Measurements from ENCODE around the gene TICRR.

The TICRR gene

DNA sequence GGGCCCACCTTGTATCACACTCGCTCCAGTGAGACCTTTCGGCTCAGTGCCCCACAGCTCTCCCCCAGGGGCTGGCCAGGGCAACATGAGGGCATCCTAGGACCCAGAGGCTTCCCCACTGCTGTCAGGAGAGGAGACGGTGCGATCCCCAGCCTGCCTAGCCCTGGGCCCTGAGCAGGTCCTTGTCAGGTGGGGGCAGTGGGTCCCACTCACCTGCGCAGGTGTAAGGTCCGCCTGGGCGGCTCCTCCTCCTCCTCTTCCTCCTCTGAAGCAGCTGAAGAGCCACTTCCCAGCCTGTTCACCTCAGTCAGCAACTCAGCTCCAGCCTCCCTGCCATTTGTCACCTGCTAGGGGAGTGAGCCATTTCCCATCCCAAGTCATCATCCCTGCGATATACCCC lies 70.4 kb downstream of the TICRR start:
- Histone ChIP-seq H3K27ac (ENCODE audit: low read length, poor library complexity, severe bottlenecking) (no peak overlapping the region), H3K14ac (ENCODE audit: low read length in 2 of 2) (no peak overlapping the region), H3K18ac (ENCODE audit: low read depth in 1 of 2, low read length in 2 of 2) (no peak overlapping the region), H2BK15ac (ENCODE audit: low read depth, poor library complexity, severe bottlenecking) (no peak overlapping the region), H2BK12ac (ENCODE audit: low read length in 2 of 2) (no peak overlapping the region), H3K4me3 (ENCODE audit: insufficient read depth in 1 of 2, low read depth in 1 of 2, low read length in 2 of 2) (no peak overlapping the region), H3K9me3 (ENCODE audit: control insufficient read depth, low read length) (no peaks in the 10 kb centered on the region), H4K8ac (ENCODE audit: low read length) (no peak overlapping the region), H3K79me1 (replicated peaks; ENCODE audit: low read length, poor library complexity, severe bottlenecking) (peaks cover 13% of the 10 kb centered on the region), H2BK5ac (ENCODE audit: low read depth, low read length, poor library complexity, severe bottlenecking) (no peak overlapping the region), H3K4me2 (ENCODE audit: low read length, poor library complexity, severe bottlenecking) (no peak overlapping the region), H3K27me3 (ENCODE audit: control insufficient read depth in 1 of 2, insufficient read depth in 1 of 2, low read length in 2 of 2) (no peaks in the 10 kb centered on the region), H3K23ac (ENCODE audit: low read length in 2 of 2) (no peak overlapping the region), H2AFZ (ENCODE audit: low read depth, low read length) (no peak overlapping the region), H3K4ac (ENCODE audit: low read depth in 1 of 2, low read length in 2 of 2) (no peak overlapping the region), H2AK5ac (ENCODE audit: low read length, severe bottlenecking) (no peak overlapping the region), H2BK120ac (ENCODE audit: low read depth, low read length) (no peak overlapping the region), H3K36me3 (ENCODE audit: control insufficient read depth in 1 of 2, insufficient read depth in 2 of 2, low read depth in 1 of 2, low read length in 2 of 2) (peaks cover 62 to 70% of the 10 kb centered on the region in 2 experiments), H3K9ac (ENCODE audit: low read length) (no peak overlapping the region), H3K4me1 (ENCODE audit: control insufficient read depth, insufficient read depth, low read depth, low read length) (peaks cover 4% of the 10 kb centered on the region), H4K91ac (ENCODE audit: low read length) (no peak overlapping the region)
- WGBS = 98% methylated on average over 8 of the region's 8 CpGs
- DNase-seq = no peak

DNA sequence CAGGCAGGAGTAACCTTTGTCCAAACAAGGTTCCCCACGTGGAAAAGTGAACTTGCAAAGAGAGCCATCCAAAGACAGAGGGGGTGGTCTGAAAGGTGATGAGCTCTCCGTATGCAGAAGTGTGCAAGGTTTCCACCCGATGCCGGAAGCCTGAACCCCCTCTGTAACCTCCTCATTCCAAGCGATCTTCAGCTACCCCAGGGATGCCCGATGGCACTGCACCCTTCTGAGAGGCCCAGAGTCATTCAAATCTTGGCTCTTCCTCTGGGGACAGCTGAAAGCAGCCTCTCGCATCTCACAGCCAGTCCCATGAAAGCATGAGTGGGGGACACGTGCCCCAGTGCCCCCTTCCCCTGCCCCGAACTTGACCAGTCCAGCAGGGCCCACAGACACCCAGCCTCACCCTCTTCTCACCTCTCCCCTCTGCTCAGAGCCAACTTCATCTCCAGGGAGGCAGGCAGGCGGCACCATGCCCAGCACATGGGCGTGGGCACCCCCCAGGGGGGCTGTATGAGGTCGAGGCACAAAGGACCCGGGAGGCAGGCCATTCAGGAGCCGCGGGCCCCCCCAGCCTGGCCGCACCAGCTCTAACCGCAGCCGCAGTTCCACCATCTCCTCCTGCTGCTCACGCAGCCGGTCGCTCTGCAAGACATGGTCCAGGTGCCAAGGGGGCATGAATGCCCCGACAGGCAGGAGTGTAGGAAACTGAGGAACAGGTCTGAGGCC lies 71.3 kb downstream of the TICRR start:
- DNase-seq = no peak
- no peak overlapping the region for H3K4me3 ChIP-seq (ENCODE audit: insufficient read depth in 1 of 2, low read depth in 1 of 2, low read length in 2 of 2)
- no peaks in the 10 kb centered on the region for H3K27me3 ChIP-seq (ENCODE audit: control insufficient read depth in 1 of 2, insufficient read depth in 1 of 2, low read length in 2 of 2)
- 92% methylated on average over 22 of the region's 22 CpGs for WGBS
- H2AFZ ChIP-seq (ENCODE audit: low read depth, low read length) = no peak overlapping the region
- H2BK5ac ChIP-seq (ENCODE audit: low read depth, low read length, poor library complexity, severe bottlenecking) = no peak overlapping the region
- H4K8ac ChIP-seq (ENCODE audit: low read length) = no peak overlapping the region
- H3K23ac ChIP-seq (ENCODE audit: low read length in 2 of 2) = no peak overlapping the region
- H3K18ac ChIP-seq (ENCODE audit: low read depth in 1 of 2, low read length in 2 of 2) = no peak overlapping the region
- H3K4me1 ChIP-seq (ENCODE audit: control insufficient read depth, insufficient read depth, low read depth, low read length) = peaks cover 4% of the 10 kb centered on the region
- H3K9ac ChIP-seq (ENCODE audit: low read length) = peak overlapping the region; percentile 18
- H3K9me3 ChIP-seq (ENCODE audit: control insufficient read depth, low read length) = no peaks in the 10 kb centered on the region
- peaks cover 13% of the 10 kb centered on the region for H3K79me1 ChIP-seq (replicated peaks; ENCODE audit: low read length, poor library complexity, severe bottlenecking)
- no peak overlapping the region for H3K4ac ChIP-seq (ENCODE audit: low read depth in 1 of 2, low read length in 2 of 2)
- H3K27ac ChIP-seq (ENCODE audit: low read length, poor library complexity, severe bottlenecking) = no peak overlapping the region
- H3K14ac ChIP-seq (ENCODE audit: low read length in 2 of 2) = no peak overlapping the region
- H2AK5ac ChIP-seq (ENCODE audit: low read length, severe bottlenecking) = no peak overlapping the region
- no peak overlapping the region for H4K91ac ChIP-seq (ENCODE audit: low read length)
- H3K36me3 ChIP-seq (ENCODE audit: control insufficient read depth in 1 of 2, insufficient read depth in 2 of 2, low read depth in 1 of 2, low read length in 2 of 2) = peaks cover 55 to 62% of the 10 kb centered on the region in 2 experiments
- H2BK120ac ChIP-seq (ENCODE audit: low read depth, low read length) = no peak overlapping the region
- H3K4me2 ChIP-seq (ENCODE audit: low read length, poor library complexity, severe bottlenecking) = no peak overlapping the region
- H2BK12ac ChIP-seq (ENCODE audit: low read length in 2 of 2) = no peak overlapping the region
- H2BK15ac ChIP-seq (ENCODE audit: low read depth, poor library complexity, severe bottlenecking) = no peak overlapping the region

DNA sequence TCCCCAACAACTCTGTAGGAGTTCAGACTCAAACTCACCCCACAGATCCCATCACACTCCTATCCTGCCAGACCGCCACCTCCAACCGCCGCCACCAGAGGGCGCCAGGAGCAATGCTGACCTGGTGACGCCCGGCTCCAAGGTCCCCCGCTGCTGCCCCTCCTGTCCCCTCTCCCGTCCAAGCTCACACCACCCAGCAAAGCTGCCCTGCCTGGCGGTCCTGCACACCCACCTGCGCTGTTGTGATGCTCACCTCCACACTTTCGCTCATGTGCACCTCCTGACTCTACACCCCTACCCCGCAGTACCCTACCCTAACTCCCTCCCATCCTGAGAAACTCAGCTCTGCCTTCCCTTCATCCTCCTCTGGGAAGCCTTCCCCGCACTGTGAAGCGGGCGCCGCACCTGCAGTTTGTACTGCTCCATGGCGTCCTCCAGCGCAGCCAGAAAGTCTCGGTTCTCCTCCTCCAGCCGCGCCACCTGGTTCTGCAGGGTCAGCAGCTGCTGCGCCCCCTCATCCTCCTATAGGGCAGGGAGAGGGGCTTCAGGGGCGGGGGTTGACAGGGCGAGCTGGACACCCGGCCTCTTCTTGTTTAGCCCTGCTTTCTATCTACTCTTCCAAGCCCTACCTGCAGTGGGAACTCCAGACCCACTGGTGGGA lies 72.1 kb downstream of the TICRR start:
- Histone ChIP-seq H2BK12ac (ENCODE audit: low read length in 2 of 2) (no peak overlapping the region), H4K8ac (ENCODE audit: low read length) (peak overlapping the region; percentile 69), H3K14ac (ENCODE audit: low read length in 2 of 2) (no peak overlapping the region), H2AK5ac (ENCODE audit: low read length, severe bottlenecking) (no peak overlapping the region), H3K27me3 (ENCODE audit: control insufficient read depth in 1 of 2, insufficient read depth in 1 of 2, low read length in 2 of 2) (no peaks in the 10 kb centered on the region), H3K4me3 (ENCODE audit: insufficient read depth in 1 of 2, low read depth in 1 of 2, low read length in 2 of 2) (no peak overlapping the region), H3K4ac (ENCODE audit: low read depth in 1 of 2, low read length in 2 of 2) (peak overlapping the region in 1 of 2 experiments; percentile 72), H3K79me1 (replicated peaks; ENCODE audit: low read length, poor library complexity, severe bottlenecking) (peaks cover 17% of the 10 kb centered on the region), H3K23ac (ENCODE audit: low read length in 2 of 2) (no peak overlapping the region), H2BK5ac (ENCODE audit: low read depth, low read length, poor library complexity, severe bottlenecking) (no peak overlapping the region), H3K18ac (ENCODE audit: low read depth in 1 of 2, low read length in 2 of 2) (no peak overlapping the region), H4K91ac (ENCODE audit: low read length) (no peak overlapping the region), H3K9ac (ENCODE audit: low read length) (peak overlapping the region; percentile 18), H3K27ac (ENCODE audit: low read length, poor library complexity, severe bottlenecking) (no peak overlapping the region), H3K9me3 (ENCODE audit: control insufficient read depth, low read length) (no peaks in the 10 kb centered on the region), H2BK15ac (ENCODE audit: low read depth, poor library complexity, severe bottlenecking) (no peak overlapping the region), H3K4me1 (ENCODE audit: control insufficient read depth, insufficient read depth, low read depth, low read length) (peaks cover 4% of the 10 kb centered on the region), H3K36me3 (ENCODE audit: control insufficient read depth in 1 of 2, insufficient read depth in 2 of 2, low read depth in 1 of 2, low read length in 2 of 2) (peaks cover 55 to 58% of the 10 kb centered on the region in 2 experiments), H2BK120ac (ENCODE audit: low read depth, low read length) (no peak overlapping the region), H2AFZ (ENCODE audit: low read depth, low read length) (peak overlapping the region; percentile 10), H3K4me2 (ENCODE audit: low read length, poor library complexity, severe bottlenecking) (no peak overlapping the region)
- peak; percentile 59 for DNase-seq
- WGBS = 54% methylated on average over 25 of the region's 25 CpGs

DNA sequence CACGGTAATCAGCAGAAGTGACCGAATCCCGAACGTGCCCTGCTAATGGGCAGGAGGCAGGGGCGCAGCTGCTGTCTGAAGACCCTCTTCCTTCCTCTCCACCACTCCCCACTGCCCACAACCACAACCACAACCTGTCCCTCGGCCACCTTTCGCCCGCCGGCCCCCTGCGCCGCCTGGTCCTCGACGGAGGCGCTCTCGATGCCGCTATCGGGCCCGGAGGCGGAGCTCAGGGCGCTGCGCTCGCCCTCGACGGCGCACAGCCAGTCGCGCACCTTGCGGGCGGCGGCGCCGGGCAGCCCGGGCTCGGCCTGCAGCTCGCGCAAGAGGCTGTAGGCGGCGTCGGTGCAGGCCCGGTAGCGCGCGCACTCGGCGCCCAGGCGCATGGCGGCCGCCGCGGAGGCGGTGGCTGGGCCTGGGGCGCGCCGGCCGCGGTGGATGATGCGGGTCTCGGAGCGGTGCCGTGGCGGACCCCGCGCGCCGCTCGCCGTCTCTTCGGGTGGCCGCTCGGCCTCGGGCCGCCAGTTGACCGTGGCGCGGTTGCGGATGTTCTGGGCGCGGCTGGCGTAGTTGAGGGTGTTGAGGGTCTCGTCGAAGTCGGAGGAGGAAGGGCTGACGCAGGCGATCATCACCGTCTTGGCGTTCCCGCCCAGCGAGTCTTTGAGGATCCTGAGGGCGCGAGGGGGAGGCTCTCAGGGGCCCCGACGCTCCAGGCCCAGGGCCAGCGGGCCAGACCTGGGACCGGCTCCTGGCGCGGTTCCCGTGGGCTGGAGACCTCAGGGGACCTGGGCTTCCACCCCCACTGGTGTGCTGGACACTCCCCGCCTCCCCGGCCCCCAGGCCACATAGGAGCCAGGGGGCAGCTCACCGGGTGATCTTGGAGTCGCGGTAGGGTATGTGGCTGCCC lies 73.1 kb downstream of the TICRR start:
- H3K14ac ChIP-seq (ENCODE audit: low read length in 2 of 2) = no peak overlapping the region
- DNase-seq = no peak
- peaks cover 27% of the 10 kb centered on the region for H3K79me1 ChIP-seq (replicated peaks; ENCODE audit: low read length, poor library complexity, severe bottlenecking)
- H3K9me3 ChIP-seq (ENCODE audit: control insufficient read depth, low read length) = no peaks in the 10 kb centered on the region
- no peak overlapping the region for H3K4me3 ChIP-seq (ENCODE audit: insufficient read depth in 1 of 2, low read depth in 1 of 2, low read length in 2 of 2)
- no peaks in the 10 kb centered on the region for H3K27me3 ChIP-seq (ENCODE audit: control insufficient read depth in 1 of 2, insufficient read depth in 1 of 2, low read length in 2 of 2)
- no peak overlapping the region for H3K9ac ChIP-seq (ENCODE audit: low read length)
- peaks cover 49 to 62% of the 10 kb centered on the region in 2 experiments for H3K36me3 ChIP-seq (ENCODE audit: control insufficient read depth in 1 of 2, insufficient read depth in 2 of 2, low read depth in 1 of 2, low read length in 2 of 2)
- no peak overlapping the region for H2BK12ac ChIP-seq (ENCODE audit: low read length in 2 of 2)
- no peak overlapping the region for H2AFZ ChIP-seq (ENCODE audit: low read depth, low read length)
- 97% methylated on average over 97 of the region's 102 CpGs for WGBS
- H3K4ac ChIP-seq (ENCODE audit: low read depth in 1 of 2, low read length in 2 of 2) = no peak overlapping the region
- H3K18ac ChIP-seq (ENCODE audit: low read depth in 1 of 2, low read length in 2 of 2) = no peak overlapping the region
- H4K8ac ChIP-seq (ENCODE audit: low read length) = no peak overlapping the region
- H3K27ac ChIP-seq (ENCODE audit: low read length, poor library complexity, severe bottlenecking) = no peak overlapping the region
- no peak overlapping the region for H4K91ac ChIP-seq (ENCODE audit: low read length)
- peaks cover 4% of the 10 kb centered on the region for H3K4me1 ChIP-seq (ENCODE audit: control insufficient read depth, insufficient read depth, low read depth, low read length)
- H3K23ac ChIP-seq (ENCODE audit: low read length in 2 of 2) = no peak overlapping the region
- H3K4me2 ChIP-seq (ENCODE audit: low read length, poor library complexity, severe bottlenecking) = no peak overlapping the region
- H2AK5ac ChIP-seq (ENCODE audit: low read length, severe bottlenecking) = no peak overlapping the region
- no peak overlapping the region for H2BK15ac ChIP-seq (ENCODE audit: low read depth, poor library complexity, severe bottlenecking)
- H2BK5ac ChIP-seq (ENCODE audit: low read depth, low read length, poor library complexity, severe bottlenecking) = no peak overlapping the region
- no peak overlapping the region for H2BK120ac ChIP-seq (ENCODE audit: low read depth, low read length)

Data from mesenchymal stem cell (in vitro differentiated cells and primary cell).